Body of pancreas (tissue), 4 donors: ENCODE results near the gene SIRT7. TPM values are rescaled to one million over a fixed set of nuclear protein-coding genes. Genes with fewer than 3 reads are reported as not detected.
A peak's percentile ranks its signal among the peaks of the same experiment; 100 is the strongest.

Experiments used
- ATAC-seq: fragments of 150-250 bp; one replicate; pipeline ENCODE4 v1.9.1; 2016
- DNase-seq, 4 donors: peaks; one replicate each; pipeline ENCODE4 v3.0.0-alpha.2; 2019
- H3K27ac ChIP-seq, 4 donors: fragments of 200-600 bp; sonication (generic); 1 replicate in 3 of 4; 2 replicates in 1 of 4; pipeline versions ENCODE4 v1.5.1 to v1.6.1; 2016 to 2019; ENCODE audit warnings: mild to moderate bottlenecking in 1 of 4, mixed read lengths in 1 of 4, moderate library complexity in 1 of 4
- H3K27me3 ChIP-seq, 2 donors: fragments of 200-600 bp; sonication (generic); one replicate each; pipeline ENCODE4 v1.6.0; 2016; ENCODE audit warnings: mild to moderate bottlenecking in 1 of 2
- H3K36me3 ChIP-seq, 2 donors: fragments of 200-600 bp; sonication (generic); replicated peaks in 1 of 2; 2 replicates each; pipeline ENCODE4 v1.5.1; 2016; ENCODE audit warnings: low read depth in 2 of 2; ENCODE audit not compliant: insufficient read depth in 1 of 2
- H3K4me1 ChIP-seq: fragments of 200-600 bp; sonication (generic); one replicate; pipeline ENCODE4 v1.6.0; 2016
- H3K4me3 ChIP-seq, 2 donors: fragments of 200-600 bp; sonication (generic); 1 replicate in 1 of 2; 2 replicates in 1 of 2; pipeline ENCODE4 v1.5.1; 2016 to 2019
- H3K9me3 ChIP-seq, 3 donors: fragments of 200-600 bp; sonication (generic); 1 replicate in 2 of 3; 2 replicates in 1 of 3; pipeline ENCODE4 v1.5.1; 2016
- POLR2A ChIP-seq, 3 donors: fragments of 450-650 bp; IDR thresholded peaks; one replicate each; pipeline ENCODE4 v1.6.1; 2016; ENCODE audit warnings: antibody characterized with exemption in 3 of 3, mild to moderate bottlenecking in 2 of 3
- WGBS, 2 donors: methylation state at CpG; one replicate each; pipeline ENCODE4 v1.1.5; 2017; 5-methylcytosine and 5-hydroxymethylcytosine counted together
- intact Hi-C: fragments of 100-400 bp; cut with DNase I; formaldehyde crosslinking; loops from one replicate; pipeline ENCODE4 v1.15.1; 2023
- total RNA-seq, 2 donors: library from RNA; depleted of rRNA; stranded (reverse); fragments of >200 nt; gene quantifications; one replicate each; pipeline ENCODE4 v1.1.0, GENCODE V29; 2016
- TF ChIP-seq, protein P1 (sequence below), 7 experiments: fragments of 450-650 bp in 4 of 7; fragments of 200-600 bp in 3 of 7; sonication (generic) in 3 of 7; IDR thresholded peaks; one replicate each; pipeline ENCODE4 v1.5.1; 2016 to 2019; ENCODE audit warnings: antibody characterized with exemption in 7 of 7

The SIRT7 gene
- total RNA-seq, 2 donors from 2014 or later: 23.9 to 48.5 TPM

GRCh38 chr17:81898885-81899284 lies 19.1 kb downstream of the SIRT7 start:
- TF ChIP-seq, protein P1, sequence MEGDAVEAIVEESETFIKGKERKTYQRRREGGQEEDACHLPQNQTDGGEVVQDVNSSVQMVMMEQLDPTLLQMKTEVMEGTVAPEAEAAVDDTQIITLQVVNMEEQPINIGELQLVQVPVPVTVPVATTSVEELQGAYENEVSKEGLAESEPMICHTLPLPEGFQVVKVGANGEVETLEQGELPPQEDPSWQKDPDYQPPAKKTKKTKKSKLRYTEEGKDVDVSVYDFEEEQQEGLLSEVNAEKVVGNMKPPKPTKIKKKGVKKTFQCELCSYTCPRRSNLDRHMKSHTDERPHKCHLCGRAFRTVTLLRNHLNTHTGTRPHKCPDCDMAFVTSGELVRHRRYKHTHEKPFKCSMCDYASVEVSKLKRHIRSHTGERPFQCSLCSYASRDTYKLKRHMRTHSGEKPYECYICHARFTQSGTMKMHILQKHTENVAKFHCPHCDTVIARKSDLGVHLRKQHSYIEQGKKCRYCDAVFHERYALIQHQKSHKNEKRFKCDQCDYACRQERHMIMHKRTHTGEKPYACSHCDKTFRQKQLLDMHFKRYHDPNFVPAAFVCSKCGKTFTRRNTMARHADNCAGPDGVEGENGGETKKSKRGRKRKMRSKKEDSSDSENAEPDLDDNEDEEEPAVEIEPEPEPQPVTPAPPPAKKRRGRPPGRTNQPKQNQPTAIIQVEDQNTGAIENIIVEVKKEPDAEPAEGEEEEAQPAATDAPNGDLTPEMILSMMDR (IDR thresholded peaks at IDR 0.05): no peak
- TF ChIP-seq POLR2A (IDR thresholded peaks at IDR 0.05): no peak
- Histone ChIP-seq H3K9me3 (no peaks in the 10 kb centered on the region), H3K4me1 (peaks cover 18% of the 10 kb centered on the region), H3K27me3 (no peaks in the 10 kb centered on the region), H3K27ac (no peak overlapping the region), H3K36me3 (peaks cover 4% of the 10 kb centered on the region in 2 donors), H3K4me3 (no peak overlapping the region)
- DNase-seq: no peak
- intact Hi-C loops: no loop called here
- 82% methylated on average over 9 of the region's 9 CpGs; no CpG with 5 or more reads in 1 of the 2 donors for WGBS, 2 donors
- no peak for ATAC-seq

GRCh38 chr17:81898029-81898866 lies 19.7 kb downstream of the SIRT7 start:
- H3K36me3 ChIP-seq: peaks cover 4% of the 10 kb centered on the region in 2 donors

GRCh38 chr17:81895400-81895799 lies 22.6 kb downstream of the SIRT7 start:
- intact Hi-C loops: no loop called here
- WGBS, 2 donors: 85 to 89% methylated on average over 11 of the region's 11 CpGs
- H3K4me3 ChIP-seq: no peak overlapping the region
- H3K4me1 ChIP-seq: peaks cover 16% of the 10 kb centered on the region
- ATAC-seq (no peak), DNase-seq (no peak)
- H3K9me3 ChIP-seq: no peaks in the 10 kb centered on the region
- peaks cover 4% of the 10 kb centered on the region in 2 donors for H3K36me3 ChIP-seq
- no peak overlapping the region for H3K27ac ChIP-seq
- TF ChIP-seq, protein P1 (IDR thresholded peaks at IDR 0.05): no peak
- TF ChIP-seq POLR2A (IDR thresholded peaks at IDR 0.05): no peak
- H3K27me3 ChIP-seq: no peaks in the 10 kb centered on the region

More at GRCh38 chr17:81898029-81898866, 19.7 kb downstream of the SIRT7 start:
- no peaks in the 10 kb centered on the region for H3K27me3 ChIP-seq
- H3K9me3 ChIP-seq: no peaks in the 10 kb centered on the region
- no peak overlapping the region for H3K27ac ChIP-seq
- intact Hi-C loops: no loop called here
- TF ChIP-seq, protein P1 (IDR thresholded peaks at IDR 0.05): no peak
- TF ChIP-seq POLR2A (IDR thresholded peaks at IDR 0.05): no peak
- H3K4me1 ChIP-seq: peaks cover 18% of the 10 kb centered on the region
- H3K4me3 ChIP-seq: no peak overlapping the region
- WGBS, 2 donors: 88 to 93% methylated on average over 18 to 19 of the region's 19 CpGs
- no peak for DNase-seq
- no peak for ATAC-seq

- ATAC-seq (no peak), DNase-seq (no peak)
- H3K27me3 ChIP-seq: no peaks in the 10 kb centered on the region
- TF ChIP-seq POLR2A (IDR thresholded peaks at IDR 0.05): no peak
- TF ChIP-seq, protein P1 (IDR thresholded peaks at IDR 0.05): no peak
- peak overlapping the region; percentile 31 to 85 for H3K4me3 ChIP-seq
- H3K36me3 ChIP-seq: peaks cover 6 to 13% of the 10 kb centered on the region in 2 donors
- H3K9me3 ChIP-seq: no peaks in the 10 kb centered on the region
- intact Hi-C loops: no loop called here
- peak overlapping the region; percentile 63 to 96 (median 90) for H3K27ac ChIP-seq
- 0 to 1% methylated on average over 1 to 40 of the region's 40 CpGs for WGBS, 2 donors
- H3K4me1 ChIP-seq: peaks cover 26% of the 10 kb centered on the region
These were observed 26.7 kb downstream of the SIRT7 start for GRCh38 chr17:81891303-81891552.
